Mesodermal cell (in vitro differentiated cells): Measurements from ENCODE around the gene ZFYVE26.

Source experiments
- H3K27ac ChIP-seq: 2 replicates; pipeline ENCODE4 v1.7.0; 2013; ENCODE audit warnings: mild to moderate bottlenecking, low read depth, low read length, moderate library complexity; ENCODE audit not compliant: severe bottlenecking
- H3K36me3 ChIP-seq: 2 replicates; pipeline ENCODE4 v1.7.1; 2013; ENCODE audit warnings: mild to moderate bottlenecking, low read length, moderate library complexity; ENCODE audit not compliant: control insufficient read depth, insufficient read depth
- H3K4me1 ChIP-seq: one replicate; pipeline ENCODE4 v1.7.1; 2013; ENCODE audit warnings: mild to moderate bottlenecking, low read length; ENCODE audit not compliant: insufficient read depth, control insufficient read depth, poor library complexity, severe bottlenecking
- H3K4me3 ChIP-seq: 2 replicates; pipeline ENCODE4 v1.7.0; 2013; ENCODE audit warnings: low read length, control low read depth, mild to moderate bottlenecking; ENCODE audit not compliant: insufficient read depth, poor library complexity, severe bottlenecking; ENCODE audit errors: extremely low read depth
- H3K9me3 ChIP-seq: 2 replicates; pipeline ENCODE4 v1.7.1; 2013; ENCODE audit warnings: mild to moderate bottlenecking, low read length, moderate library complexity; ENCODE audit not compliant: control insufficient read depth
- WGBS, 2 experiments: methylation state at CpG; one replicate each; pipeline ENCODE4 v1.1.5; 2013; ENCODE audit warnings: missing lambda C conversion rate in 2 of 2; ENCODE audit not compliant: insufficient coverage in 2 of 2; 5-methylcytosine and 5-hydroxymethylcytosine counted together

The ZFYVE26 gene

GRCh38 chr14:67814821-67815220, 1.6 kb downstream of the ZFYVE26 start:
- Histone ChIP-seq H3K4me3 (no peak overlapping the region), H3K36me3 (peaks cover 29% of the 10 kb centered on the region), H3K9me3 (no peaks in the 10 kb centered on the region), H3K4me1 (peaks cover 3% of the 10 kb centered on the region), H3K27ac (no peak overlapping the region)
- WGBS, 2 experiments = no CpG with 5 or more reads among the region's 2 CpGs

- H3K36me3 ChIP-seq = peaks cover 92% of the 10 kb centered on the region
- 98 to 100% methylated on average over 2 of the region's 3 CpGs for WGBS, 2 experiments
- no peaks in the 10 kb centered on the region for H3K4me1 ChIP-seq
- no peak overlapping the region for H3K4me3 ChIP-seq
- H3K27ac ChIP-seq = no peak overlapping the region
- no peaks in the 10 kb centered on the region for H3K9me3 ChIP-seq
These were observed 10.1 kb downstream of the ZFYVE26 start for GRCh38 chr14:67806246-67806645.

- Histone ChIP-seq H3K27ac (no peak overlapping the region), H3K36me3 (peaks cover 84% of the 10 kb centered on the region), H3K9me3 (no peaks in the 10 kb centered on the region), H3K4me1 (no peaks in the 10 kb centered on the region), H3K4me3 (no peak overlapping the region)
- 94 to 100% methylated on average over 1 to 2 of the region's 4 CpGs for WGBS, 2 experiments
These were observed 15.6 kb downstream of the ZFYVE26 start for GRCh38 chr14:67800743-67801142.

- Histone ChIP-seq H3K36me3 (peaks cover 82% of the 10 kb centered on the region), H3K27ac (no peak overlapping the region), H3K4me1 (no peaks in the 10 kb centered on the region), H3K4me3 (no peak overlapping the region), H3K9me3 (no peaks in the 10 kb centered on the region)
- 92 to 93% methylated on average over 19 to 20 of the region's 20 CpGs for WGBS, 2 experiments
These were observed 17.7 kb downstream of the ZFYVE26 start for GRCh38 chr14:67798731-67799130.

GRCh38 chr14:67787673-67788072, 28.7 kb downstream of the ZFYVE26 start:
- no peaks in the 10 kb centered on the region for H3K9me3 ChIP-seq
- H3K4me3 ChIP-seq = no peak overlapping the region
- no peak overlapping the region for H3K27ac ChIP-seq
- 89 to 100% methylated on average over 1 of the region's 1 CpG for WGBS, 2 experiments
- H3K4me1 ChIP-seq = no peaks in the 10 kb centered on the region
- H3K36me3 ChIP-seq = peaks cover 81% of the 10 kb centered on the region

GRCh38 chr14:67785270-67786109, 30.9 kb downstream of the ZFYVE26 start:
- Histone ChIP-seq H3K36me3 (peaks cover 95% of the 10 kb centered on the region), H3K27ac (no peak overlapping the region), H3K9me3 (no peaks in the 10 kb centered on the region), H3K4me3 (no peak overlapping the region), H3K4me1 (no peaks in the 10 kb centered on the region)
- WGBS, 2 experiments = 79 to 86% methylated on average over 1 to 2 of the region's 4 CpGs

- no peaks in the 10 kb centered on the region for H3K9me3 ChIP-seq
- 87 to 100% methylated on average over 3 to 4 of the region's 5 CpGs for WGBS, 2 experiments
- peaks cover 95% of the 10 kb centered on the region for H3K36me3 ChIP-seq
- no peak overlapping the region for H3K27ac ChIP-seq
- H3K4me3 ChIP-seq = no peak overlapping the region
- no peaks in the 10 kb centered on the region for H3K4me1 ChIP-seq
These were observed 32.1 kb downstream of the ZFYVE26 start for GRCh38 chr14:67784244-67784823.

- Histone ChIP-seq H3K27ac (no peak overlapping the region), H3K36me3 (peaks cover 95% of the 10 kb centered on the region), H3K9me3 (no peaks in the 10 kb centered on the region), H3K4me3 (no peak overlapping the region), H3K4me1 (no peaks in the 10 kb centered on the region)
- WGBS, 2 experiments = 40 to 60% methylated on average over 1 to 2 of the region's 3 CpGs
These were observed 34.3 kb downstream of the ZFYVE26 start for GRCh38 chr14:67782090-67782489.

- 100% methylated on average over 1 of the region's 1 CpG for WGBS, 2 experiments
- Histone ChIP-seq H3K36me3 (peaks cover 96% of the 10 kb centered on the region), H3K4me1 (no peaks in the 10 kb centered on the region), H3K9me3 (no peaks in the 10 kb centered on the region), H3K4me3 (no peak overlapping the region), H3K27ac (no peak overlapping the region)
These were observed 37.6 kb downstream of the ZFYVE26 start for GRCh38 chr14:67778792-67779191.

- H3K9me3 ChIP-seq = no peaks in the 10 kb centered on the region
- 94 to 100% methylated on average over 2 to 3 of the region's 4 CpGs for WGBS, 2 experiments
- peaks cover 95% of the 10 kb centered on the region for H3K36me3 ChIP-seq
- no peak overlapping the region for H3K27ac ChIP-seq
- no peaks in the 10 kb centered on the region for H3K4me1 ChIP-seq
- no peak overlapping the region for H3K4me3 ChIP-seq
These were observed 39.6 kb downstream of the ZFYVE26 start for GRCh38 chr14:67776653-67777322.
